GM21717 (cell line): ENCODE results near the gene VAC14.
"Not testable (repeated sequence)": the region's sequence is repeated elsewhere in the genome, so short reads cannot be mapped to it uniquely, and the experiment has no call there.

ENCODE experiments used
- ATAC-seq: cut with Tn5 transposase; IDR thresholded peaks from one replicate; pipeline ENCODE4 v1.9.1; 2021; ENCODE audit warnings: mild to moderate bottlenecking, moderate library complexity; ENCODE audit not compliant: unreplicated experiment

Gene VAC14

GRCh38 chr16:70648606-70649005 lies 152.4 kb downstream of the VAC14 start:
- ATAC-seq, result no peak

- ATAC-seq, result no peak
Observed at GRCh38 chr16:70647441-70648359, 153.3 kb downstream of the VAC14 start.

- ATAC-seq, result no peak
Observed at GRCh38 chr16:70646260-70647241, 154.4 kb downstream of the VAC14 start, which contains the start of gene IL34. TSS of gene IL34 (plus strand) at chr16:70646559. CDS start at chr16:70646948, 389 bp downstream.

- no peak for ATAC-seq
Observed at GRCh38 chr16:70644763-70645597, 156.0 kb downstream of the VAC14 start.

- ATAC-seq, result not testable (repeated sequence)
Observed at GRCh38 chr16:70643264-70643663, 157.7 kb downstream of the VAC14 start.

- no peak for ATAC-seq
Observed at GRCh38 chr16:70642633-70643032, 158.3 kb downstream of the VAC14 start.

GRCh38 chr16:70638814-70639792 lies 161.9 kb downstream of the VAC14 start:
- no peak for ATAC-seq
